GM12891 (cell line): ENCODE data around the gene MRPS23.

Source experiments
- DNase-seq: peaks from one replicate; pipeline ENCODE4 v3.0.0; 2011; ENCODE audit warnings: low spot score; ENCODE audit not compliant: insufficient read length
- FAIRE-seq: peaks from 2 replicates; lab custom pipeline; 2011; peaks lifted over from hg19 to GRCh38; lab: Jason Lieb, UNC
- PAX5 ChIP-seq: IDR thresholded peaks from 2 replicates; pipeline ENCODE4 v1.6.1; 2011; ENCODE audit warnings: low read length, moderate library complexity, mild to moderate bottlenecking; ENCODE audit not compliant: insufficient read depth, severe bottlenecking
- POLR2A ChIP-seq: IDR thresholded peaks from 2 replicates; pipeline ENCODE4 v1.6.1; 2011; ENCODE audit warnings: low read depth, low read length, control low read depth
- POLR2AphosphoS5 ChIP-seq: IDR thresholded peaks from 2 replicates; pipeline ENCODE4 v1.6.1; 2011; ENCODE audit warnings: low read depth, low read length, control low read depth
- POU2F2 ChIP-seq: IDR thresholded peaks from 2 replicates; pipeline ENCODE4 v1.6.1; 2011; ENCODE audit warnings: low read depth, mild to moderate bottlenecking, control low read depth, low read length, moderate library complexity
- SPI1 ChIP-seq: IDR thresholded peaks from 2 replicates; pipeline ENCODE4 v1.6.1; 2011; ENCODE audit warnings: low read depth, low read length, control low read depth
- TAF1 ChIP-seq: IDR thresholded peaks from 2 replicates; pipeline ENCODE4 v1.6.1; 2011; ENCODE audit warnings: low read depth, low read length, control low read depth

Gene MRPS23

DNA sequence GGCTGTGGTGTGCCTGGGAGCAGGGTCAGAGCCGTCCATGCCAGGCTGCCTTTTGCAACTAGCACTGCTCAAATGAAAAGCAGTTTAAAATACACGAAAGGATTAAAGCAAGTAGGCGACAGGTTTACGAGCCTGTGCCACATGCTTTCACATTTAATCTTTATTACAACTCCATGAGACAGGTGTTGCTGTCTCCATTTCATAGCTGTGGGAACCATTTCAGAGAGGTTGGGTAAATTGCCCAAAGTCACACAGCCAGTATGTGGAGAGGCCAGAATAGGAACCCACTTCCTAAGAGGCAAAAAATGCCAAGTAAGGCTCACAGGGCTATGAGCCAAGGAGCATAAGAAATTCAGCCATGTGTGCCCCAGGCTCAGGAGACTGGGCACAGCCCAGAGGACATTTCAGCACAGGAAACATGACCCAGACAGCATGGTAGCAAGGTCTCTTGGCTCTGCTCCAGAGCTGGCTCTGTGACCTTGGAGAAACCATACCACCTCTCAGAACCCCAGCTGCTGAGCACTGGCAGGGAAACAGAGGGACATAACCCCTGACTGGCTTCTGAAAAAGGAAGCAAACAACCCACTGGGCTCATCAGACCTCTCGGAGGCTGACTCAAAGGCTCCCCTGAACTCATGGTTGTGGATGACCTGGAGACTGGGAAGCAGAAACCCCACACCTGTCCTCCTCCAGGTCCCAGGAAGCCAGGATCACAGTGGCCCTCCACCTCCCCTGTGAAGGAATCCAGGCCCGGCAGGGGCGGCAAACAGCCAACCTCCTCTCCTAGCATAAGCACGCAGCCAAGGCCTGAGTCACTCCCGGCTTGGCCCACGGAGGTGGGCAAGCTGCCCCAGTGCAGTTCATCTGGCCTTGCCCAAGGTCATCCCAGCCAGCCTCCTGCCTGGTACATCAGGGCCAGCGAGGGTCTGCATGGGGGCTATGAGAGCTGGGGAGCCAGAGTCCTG, 40.3 kb upstream of the MRPS23 start:
- FAIRE-seq = no peak
- TF ChIP-seq POLR2A (no peak), POU2F2 (no peak), PAX5 (no peak), SPI1 (no peak), TAF1 (no peak), POLR2AphosphoS5 (no peak)
- DNase-seq = no peak

DNA sequence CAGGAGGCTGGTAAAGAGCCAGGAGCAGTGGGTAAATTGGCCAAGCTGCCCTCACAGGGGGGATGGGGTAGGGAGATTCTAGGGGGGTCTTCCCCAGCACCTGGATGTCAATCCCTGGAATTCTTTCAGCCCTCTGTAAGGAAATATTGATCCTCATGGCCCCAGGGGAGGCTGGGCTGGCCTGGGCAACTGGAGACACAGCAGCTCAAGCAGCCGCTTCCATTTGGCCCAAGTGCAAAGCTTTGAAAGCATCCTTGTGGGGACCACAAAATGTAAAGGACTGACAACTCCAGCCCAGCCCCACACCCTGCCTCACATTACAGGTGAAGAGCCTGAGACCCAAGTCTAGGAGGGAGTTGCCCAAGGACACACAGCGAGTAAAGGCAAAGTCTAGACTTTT, 39.4 kb upstream of the MRPS23 start:
- DNase-seq (no peak), FAIRE-seq (no peak)
- TF ChIP-seq POLR2AphosphoS5 = no peak
- TF ChIP-seq POLR2A = no peak
- TF ChIP-seq TAF1 = no peak
- TF ChIP-seq PAX5 = no peak
- no peak for TF ChIP-seq POU2F2
- TF ChIP-seq SPI1 = no peak

DNA sequence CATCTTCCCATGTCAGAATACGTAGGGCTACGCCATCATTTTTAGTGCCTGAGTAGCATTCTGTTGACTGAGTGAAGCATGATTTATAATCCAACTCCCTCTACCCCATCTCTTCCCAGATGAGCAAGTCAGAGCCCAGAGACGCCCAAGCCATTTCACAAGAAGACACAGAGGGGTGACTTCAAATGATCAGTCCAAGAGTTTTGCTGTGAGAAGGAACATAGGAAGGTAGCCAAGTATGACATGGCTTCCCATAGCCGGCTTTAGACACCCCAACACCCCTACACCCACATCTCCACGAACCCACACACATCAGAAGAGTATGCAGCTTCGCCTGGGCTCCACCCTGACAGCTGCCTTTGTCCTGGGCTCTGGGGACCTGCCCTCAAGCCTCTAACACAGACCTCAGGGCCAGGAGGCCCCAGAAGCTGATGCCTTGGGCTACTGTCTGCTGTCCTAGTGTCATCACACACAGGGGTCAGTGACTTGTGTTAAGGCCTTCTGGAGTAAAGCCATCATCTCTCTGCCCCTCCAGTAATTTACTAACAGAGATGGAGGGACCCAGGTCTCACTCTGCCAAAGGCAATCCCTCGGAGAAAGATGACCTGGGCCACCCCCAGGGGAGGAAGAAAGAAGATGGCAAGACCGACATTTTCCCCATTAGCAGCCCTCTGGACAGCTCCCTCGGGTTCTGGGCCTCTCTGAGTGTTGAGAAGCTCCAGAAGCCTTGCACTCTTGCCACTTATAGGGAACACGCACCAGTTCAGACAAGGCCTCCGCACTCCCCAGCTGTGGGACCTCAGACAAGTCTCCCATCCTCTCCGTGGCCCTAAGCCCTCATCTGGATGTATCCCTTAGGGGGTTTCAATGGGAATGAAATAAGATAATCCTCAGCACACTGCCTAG, 38.7 kb upstream of the MRPS23 start:
- TF ChIP-seq TAF1 (no peak), POLR2A (no peak), PAX5 (no peak), POLR2AphosphoS5 (no peak), SPI1 (no peak), POU2F2 (no peak)
- FAIRE-seq = no peak
- no peak for DNase-seq

DNA sequence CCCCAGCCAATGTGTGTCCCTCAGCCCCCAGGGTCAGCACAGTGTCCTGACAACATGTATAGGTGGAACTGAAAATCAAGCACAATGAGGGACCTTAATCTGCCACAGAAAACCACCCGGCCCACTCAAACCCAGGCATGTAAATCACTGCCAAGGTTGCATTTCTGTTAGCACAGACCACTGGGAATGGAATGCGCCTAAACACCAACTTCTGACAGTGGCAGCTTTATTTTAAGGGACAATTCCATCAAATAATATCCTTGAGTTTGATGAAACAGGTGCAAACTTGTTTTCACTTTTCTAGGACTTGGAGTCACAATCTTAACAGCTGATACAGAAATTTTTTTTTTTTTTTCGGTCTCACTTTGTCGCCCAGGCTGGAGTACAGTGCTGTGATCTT, 37.3 kb upstream of the MRPS23 start:
- no peak for TF ChIP-seq POLR2AphosphoS5
- TF ChIP-seq PAX5 = no peak
- no peak for TF ChIP-seq POU2F2
- no peak for TF ChIP-seq POLR2A
- no peak for TF ChIP-seq SPI1
- TF ChIP-seq TAF1 = no peak
- DNase-seq (no peak), FAIRE-seq (no peak)

DNA sequence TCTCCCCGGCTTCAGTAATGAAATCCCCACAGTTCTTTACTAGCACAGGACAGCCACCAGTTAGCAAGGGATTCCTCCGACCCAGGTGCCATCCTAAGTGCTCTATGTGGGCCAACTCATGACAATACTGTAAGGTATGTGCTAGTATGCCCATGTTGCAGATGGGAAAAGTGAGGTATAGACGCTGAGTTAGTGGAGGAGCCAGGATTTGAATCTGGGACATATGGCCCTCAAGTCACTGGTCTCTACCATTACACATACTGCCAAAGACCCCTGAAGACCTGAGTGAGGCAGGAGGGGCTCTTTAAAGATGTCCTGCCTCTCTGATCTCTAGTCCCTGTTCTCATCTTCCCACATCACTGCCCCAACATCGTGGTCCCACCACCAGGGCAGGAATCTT, 36.2 kb upstream of the MRPS23 start:
- DNase-seq = no peak
- no peak for FAIRE-seq
- no peak for TF ChIP-seq SPI1
- no peak for TF ChIP-seq PAX5
- TF ChIP-seq POLR2AphosphoS5 = no peak
- no peak for TF ChIP-seq POLR2A
- TF ChIP-seq POU2F2 = no peak
- no peak for TF ChIP-seq TAF1

DNA sequence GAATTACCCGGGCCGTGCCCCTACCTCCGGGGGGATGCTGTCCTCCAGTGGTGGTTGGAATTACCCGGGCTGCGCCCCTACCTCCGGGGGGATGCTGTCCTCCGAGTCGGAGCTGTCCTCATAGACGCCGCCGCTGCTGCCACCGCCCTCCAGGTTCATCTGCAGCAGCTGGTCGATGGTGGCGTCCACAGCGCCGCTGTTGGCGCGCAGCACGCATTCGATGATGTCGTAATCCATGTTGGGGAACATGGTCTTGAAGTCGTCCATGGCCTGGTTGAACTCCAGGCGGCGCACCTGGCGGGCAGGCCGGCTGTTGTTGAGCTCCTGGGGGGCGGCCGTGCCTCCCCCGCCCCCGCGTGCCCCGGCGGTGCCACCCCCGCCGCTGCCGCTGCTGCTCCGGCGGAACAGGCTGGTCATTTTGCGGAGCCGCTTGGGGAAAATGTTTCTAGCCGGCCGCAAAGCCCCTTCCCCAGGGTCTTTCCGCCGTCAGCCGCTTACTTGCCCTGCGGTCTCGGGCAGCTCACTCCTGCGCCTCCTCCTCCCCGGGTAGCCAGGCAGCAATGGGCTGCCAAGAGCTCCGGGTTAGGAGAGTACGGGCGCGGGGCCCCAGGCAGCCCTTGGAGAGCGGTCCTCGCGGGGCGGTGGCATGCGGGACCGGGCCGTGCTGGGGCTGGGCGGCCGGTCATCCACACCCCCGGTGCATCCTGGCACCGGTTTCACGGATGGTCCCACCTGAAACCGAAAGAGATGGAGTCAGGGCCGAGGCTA, 35.5 kb upstream of the MRPS23 start:
- DNase-seq (no peak), FAIRE-seq (no peak)
- TF ChIP-seq POLR2A (no peak), POLR2AphosphoS5 (no peak), POU2F2 (no peak), PAX5 (no peak), SPI1 (no peak), TAF1 (no peak)

DNA sequence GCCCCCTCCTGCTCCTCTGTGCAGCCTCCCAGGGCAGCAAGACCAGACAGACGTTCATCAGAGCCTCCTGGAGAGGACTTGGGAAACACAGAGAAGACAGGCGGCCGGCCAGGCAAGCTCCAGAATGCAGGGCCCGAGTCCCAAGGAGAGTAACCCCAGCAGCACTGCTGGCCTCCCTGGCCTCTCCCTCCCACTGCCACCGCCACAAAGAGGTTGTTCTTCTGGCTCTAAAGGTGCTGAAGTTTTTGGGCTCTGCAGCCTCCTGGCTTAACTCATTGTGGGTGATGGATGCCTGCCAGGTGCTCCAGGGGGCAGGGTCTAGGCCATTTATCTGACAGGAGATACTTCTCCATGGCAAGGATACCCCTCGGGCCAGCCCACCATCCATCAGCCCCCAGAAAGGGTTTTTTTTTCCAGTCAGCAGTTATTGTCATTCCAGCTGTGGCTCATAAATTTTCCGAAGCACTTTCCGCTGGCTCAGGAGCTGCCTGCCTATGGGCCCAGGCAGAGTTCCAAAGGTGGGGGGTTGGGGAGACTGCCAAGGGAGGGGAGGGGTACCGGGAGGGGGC, 32.0 kb upstream of the MRPS23 start:
- DNase-seq (no peak), FAIRE-seq (no peak)
- TF ChIP-seq PAX5 = no peak
- TF ChIP-seq TAF1 = no peak
- TF ChIP-seq SPI1 = no peak
- TF ChIP-seq POLR2AphosphoS5 = no peak
- TF ChIP-seq POU2F2 = no peak
- no peak for TF ChIP-seq POLR2A

DNA sequence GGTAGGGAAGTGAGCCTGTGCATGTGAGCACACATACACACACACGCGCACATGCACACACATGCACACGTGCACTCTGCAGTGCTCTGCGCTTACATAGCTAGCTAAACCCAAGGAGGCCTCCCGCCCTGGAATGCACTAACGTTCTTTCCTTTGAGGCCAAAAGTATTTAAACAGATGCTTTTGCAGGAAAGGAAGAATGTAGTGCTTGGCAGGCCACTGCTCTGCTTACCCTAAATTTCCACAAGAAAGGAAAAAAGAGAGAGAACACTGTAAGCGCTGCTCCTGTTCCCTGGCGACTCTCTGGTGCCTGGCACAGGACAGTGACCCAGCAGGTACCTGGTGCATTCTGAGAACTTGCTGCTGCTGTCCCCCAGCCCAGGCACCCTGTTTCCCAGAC, 31.3 kb upstream of the MRPS23 start:
- no peak for DNase-seq
- no peak for FAIRE-seq
- no peak for TF ChIP-seq POU2F2
- no peak for TF ChIP-seq TAF1
- no peak for TF ChIP-seq SPI1
- TF ChIP-seq POLR2A = no peak
- no peak for TF ChIP-seq POLR2AphosphoS5
- TF ChIP-seq PAX5 = no peak
